ENCODE data around the gene XPO1.
"Not testable (repeated sequence)": the region's sequence is repeated elsewhere in the genome, so short reads cannot be mapped to it uniquely, and the experiment has no call there.

The XPO1 gene

DNA sequence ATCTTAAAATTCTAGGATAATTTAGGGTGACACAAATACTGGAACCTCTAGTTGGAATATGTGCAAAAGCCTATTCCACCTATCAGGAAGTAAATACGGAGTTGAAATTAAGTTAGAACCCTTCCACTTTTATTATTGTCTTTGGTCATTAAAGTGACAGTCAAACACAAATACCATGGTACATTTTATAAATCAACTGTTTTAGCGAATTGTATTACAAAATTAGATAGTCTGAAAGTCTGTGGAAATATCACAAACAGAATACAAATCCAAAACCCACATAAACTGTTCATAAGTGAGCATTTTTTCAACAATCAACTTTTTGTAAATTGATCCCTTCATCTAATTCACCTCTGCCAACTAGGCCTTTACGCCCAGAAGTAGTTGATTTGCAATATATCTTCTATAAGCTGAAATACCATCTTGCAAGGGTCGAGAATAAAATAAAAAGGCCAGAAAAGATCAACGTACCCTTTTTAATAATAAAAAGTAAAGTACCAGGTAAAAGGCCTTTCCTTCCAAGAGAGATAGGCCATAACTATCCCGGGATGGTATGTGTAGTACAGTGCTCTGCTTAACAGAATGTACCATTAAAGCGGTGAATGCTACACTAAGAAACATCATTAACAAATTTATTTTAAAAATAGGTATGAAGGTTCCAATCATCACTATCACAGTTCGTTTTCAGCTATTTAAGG is 68.6 kb downstream of the XPO1 start:
- no peak for DNase-seq (ENCODE audit: low read depth)

DNA sequence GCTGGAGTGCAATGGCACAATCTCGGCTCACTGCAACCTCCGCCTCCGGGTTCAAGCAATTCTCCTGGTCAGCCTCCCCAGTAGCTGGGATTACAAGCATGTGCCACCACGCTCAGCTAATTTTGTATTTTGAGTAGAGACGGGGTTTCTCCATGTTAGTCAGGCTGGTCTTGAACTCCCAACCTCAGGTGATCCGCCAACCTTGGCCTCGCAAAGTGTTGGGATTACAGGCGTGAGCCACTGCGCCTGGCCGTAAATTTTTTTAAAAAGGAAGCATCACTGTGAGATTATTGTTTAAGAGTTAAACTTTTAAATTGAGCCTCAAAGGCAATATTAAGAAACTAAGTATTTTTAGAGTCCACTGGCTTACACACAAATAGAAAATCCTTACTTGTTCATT is 69.9 kb downstream of the XPO1 start:
- not testable (repeated sequence) for DNase-seq (ENCODE audit: low read depth)

DNA sequence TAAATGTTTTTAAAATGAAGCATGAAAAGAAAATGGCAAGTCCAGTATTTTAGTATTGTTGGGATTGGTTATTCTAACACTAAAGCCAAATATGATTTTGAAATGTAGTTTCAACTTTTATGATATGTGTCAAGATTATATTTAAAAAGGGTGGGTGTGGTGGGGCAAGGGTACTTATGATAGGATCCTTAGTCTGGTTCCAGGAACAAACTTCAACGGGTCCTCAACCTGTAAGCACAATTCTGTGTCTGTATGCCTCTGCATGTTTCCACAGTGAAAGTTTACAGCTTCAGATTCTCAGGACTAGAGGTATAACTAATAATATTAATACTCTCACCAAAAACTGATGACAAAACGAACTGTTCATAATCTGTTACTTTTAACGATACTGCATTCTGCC is 73.1 kb downstream of the XPO1 start:
- DNase-seq (ENCODE audit: low read depth): no peak

DNA sequence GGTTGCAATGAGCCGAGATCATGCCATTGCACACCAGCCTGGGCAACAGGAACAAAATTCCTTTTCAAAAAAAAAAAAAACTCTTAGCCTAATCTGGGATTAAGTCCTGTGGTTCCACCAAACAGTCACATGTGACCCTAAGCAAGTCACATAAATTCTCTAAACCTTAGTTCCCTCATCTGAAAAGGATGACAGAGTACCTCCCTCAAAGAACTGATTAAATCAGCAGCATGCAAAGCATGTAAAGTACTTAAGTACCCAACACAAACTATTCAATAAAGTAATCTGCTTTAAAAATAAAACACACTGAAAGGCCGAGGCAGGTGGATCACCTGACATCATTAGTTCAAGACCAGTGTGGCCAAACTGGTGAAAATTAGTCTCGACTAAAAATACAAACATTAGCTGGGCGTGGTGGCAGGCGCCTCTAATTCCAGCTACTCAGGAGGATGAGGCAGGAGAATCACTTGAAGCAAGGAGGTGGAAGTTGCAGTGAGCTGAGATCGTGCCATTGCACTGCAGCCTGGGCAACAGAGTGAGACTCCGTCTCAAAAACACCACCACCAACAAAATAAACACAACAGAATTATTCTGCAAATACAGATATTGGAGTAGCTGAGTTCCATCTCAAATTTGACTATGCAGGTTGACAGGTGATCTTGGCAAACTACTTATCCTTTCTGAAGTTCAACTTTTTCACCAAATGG is 74.2 kb downstream of the XPO1 start:
- no peak for DNase-seq (ENCODE audit: low read depth)

DNA sequence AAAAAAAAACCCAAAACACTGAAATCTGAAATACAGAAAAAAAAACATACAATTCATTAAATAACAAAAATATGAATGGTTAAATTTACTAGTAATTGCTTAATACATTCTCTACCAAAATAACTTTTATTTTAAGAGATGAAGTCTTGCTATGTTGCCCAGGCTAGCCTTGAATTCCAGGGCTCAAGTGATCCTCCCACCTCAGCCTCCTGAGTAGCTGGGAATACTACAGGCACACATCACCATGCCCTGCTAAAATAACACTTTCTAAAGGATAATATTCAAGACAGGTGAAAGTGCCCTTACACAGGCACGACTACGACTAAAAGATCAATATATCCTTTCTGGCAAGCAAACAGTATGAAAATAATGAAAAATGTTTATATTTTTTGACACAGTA is 76.8 kb downstream of the XPO1 start:
- no peak for DNase-seq (ENCODE audit: low read depth)

DNA sequence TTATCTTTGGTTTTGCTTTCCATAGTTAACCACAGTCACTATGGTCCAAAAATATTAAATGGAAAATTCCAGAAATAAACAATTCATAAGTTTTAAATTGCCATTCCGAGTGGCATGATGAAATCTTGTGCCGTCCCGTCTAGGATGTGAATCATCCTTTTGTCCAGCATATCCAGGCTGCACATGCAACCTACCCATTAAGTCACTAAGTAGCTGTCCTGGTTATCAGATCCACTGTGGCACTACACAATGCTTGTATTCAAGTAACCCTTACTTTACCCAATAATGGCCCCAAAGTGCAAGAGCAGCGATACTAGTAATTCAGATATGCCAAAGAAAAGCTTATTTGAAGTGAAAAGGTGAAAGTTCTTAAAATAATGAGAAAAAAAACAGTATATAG is 78.0 kb downstream of the XPO1 start:
- DNase-seq (ENCODE audit: low read depth): no peak

DNA sequence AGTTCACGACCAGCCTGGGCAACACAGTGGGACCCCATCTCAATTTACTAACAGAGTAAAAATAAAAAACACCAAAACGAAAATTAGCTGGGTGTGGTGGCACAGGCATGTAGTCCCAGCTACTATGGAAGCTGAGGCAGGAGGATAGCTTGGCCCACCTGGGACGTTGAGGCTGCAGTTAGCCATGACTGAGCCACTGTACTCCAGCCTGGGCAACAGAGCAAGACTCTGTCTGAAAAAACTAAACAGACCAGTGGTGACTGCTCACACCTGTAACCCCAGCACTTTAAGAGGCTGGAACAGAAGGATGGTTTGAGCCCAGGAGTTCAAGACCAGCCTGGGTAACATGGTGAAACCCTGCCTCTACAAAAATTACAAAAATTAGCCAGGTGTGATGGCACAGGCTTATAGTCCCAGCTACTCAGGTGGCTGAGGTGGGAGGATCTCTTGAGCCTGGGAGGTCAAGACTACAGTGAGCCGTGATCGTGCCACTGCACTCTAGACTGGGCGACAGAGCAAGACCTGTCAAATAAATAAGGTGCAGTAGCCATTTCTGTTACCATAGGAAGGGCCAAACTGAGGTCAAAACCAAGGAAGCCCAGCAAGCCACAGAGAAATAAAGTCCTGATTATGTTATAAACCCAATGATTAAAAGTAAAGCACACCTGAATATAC is 81.3 kb downstream of the XPO1 start:
- DNase-seq (ENCODE audit: low read depth): no peak

DNA sequence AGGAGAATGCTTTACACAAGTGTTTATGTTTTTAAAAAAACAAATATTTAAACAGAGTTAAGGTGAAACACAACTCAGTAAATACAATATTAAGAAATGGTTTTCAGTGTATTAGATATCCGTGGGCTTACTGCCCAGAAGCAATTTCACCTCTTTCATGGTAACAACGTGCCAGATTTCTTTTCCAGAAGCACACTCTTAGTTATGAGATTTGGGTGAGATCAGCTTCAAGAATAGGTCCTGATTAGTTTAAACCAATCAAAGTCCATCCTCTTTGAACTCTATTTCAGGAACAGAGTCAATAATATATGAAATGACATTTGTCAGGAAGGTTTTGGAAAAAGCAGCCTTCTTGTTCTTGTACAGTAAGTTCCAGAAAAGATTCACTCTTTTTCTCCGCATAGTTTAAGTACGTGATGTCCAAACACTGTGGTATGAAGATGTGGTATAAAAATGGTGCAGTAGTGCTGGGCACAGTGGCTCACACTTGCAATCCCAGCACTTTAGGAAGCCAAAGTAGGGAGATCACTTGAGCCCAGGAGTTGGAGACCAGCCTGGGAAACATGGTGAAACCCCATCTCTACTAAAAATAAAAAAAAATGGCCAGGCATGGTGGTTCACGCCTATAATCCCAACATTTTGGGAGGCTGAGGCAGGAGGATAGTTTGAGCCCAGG is 81.9 kb downstream of the XPO1 start:
- no peak for DNase-seq (ENCODE audit: low read depth)

DNA sequence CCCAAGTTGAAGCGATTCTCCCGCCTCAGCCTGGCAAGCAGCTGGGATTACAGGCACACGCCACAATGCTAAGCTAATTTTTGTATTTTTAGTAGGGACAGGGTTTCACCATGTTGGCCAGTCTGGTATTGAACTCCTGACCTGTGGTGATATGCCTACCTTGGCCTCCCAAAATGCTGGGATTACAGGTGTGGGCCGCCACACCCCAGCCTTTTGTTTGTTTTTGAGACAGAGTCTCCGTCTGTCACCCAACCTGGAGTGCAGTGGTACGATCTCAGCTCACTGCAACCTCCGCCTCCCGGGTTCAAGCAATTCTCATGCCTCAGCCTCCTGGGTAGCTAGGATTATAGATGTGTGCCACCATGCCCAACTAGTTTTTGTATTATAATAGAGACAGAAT is 83.2 kb downstream of the XPO1 start:
- not testable (repeated sequence) for DNase-seq (ENCODE audit: low read depth)

DNA sequence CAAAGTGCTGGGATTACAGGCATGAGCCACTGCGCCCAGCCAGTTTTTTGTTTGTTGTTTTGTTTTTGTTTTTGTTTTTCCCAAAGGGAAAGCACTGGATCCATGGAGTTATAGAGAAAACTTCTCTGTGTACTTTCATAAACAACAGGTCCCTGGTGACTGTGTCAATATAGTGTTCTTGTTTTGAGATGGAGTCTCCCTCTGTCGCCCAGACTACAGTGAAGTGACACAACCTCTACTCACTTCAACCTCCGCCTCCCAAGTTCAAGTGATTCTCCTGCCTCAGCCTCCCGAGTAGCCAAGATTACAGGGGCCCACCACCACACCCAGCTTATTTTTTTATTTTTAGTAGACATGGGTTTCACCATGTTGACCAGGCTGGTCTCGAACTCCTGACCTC is 83.8 kb downstream of the XPO1 start:
- no peak for DNase-seq (ENCODE audit: low read depth)

DNA sequence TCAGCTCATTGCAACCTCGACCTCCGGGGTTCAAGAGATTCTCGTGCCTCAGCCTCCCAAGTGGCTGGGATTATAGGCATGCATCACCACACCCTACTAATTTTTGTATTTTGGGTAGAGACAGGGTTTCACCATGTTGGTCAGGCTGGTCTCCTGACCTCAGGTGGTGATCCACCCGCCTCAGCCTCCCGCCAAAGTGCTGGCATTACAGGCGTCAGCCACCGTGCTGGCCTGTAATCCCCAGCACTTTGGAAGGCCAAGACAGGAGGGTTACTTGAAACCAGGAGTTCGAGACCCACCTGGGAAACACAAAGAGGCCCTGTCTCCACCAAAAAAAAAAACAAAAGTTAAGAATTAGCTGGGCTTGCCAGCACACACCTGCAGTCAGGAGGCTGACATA is 85.8 kb downstream of the XPO1 start:
- no peak for DNase-seq (ENCODE audit: low read depth)

DNA sequence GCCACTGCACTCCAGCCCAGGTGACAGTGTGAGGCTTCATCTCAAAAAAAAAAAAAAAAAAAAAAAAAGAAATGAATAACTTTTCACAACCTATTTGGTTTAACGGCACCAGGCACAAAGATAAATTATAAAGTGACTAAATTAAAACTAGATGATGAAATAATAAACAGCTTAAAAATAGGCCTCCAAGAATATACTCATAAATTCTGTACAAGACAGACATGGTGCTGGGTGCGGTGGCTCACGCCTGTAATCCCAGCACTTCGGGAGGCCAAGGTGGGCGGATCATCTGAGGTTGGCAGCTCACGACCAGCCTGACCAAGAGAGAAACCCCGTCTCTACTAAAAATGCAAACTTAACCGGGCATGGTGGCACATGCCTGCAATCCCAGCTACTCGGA is 87.0 kb downstream of the XPO1 start:
- DNase-seq (ENCODE audit: low read depth): no peak

DNA sequence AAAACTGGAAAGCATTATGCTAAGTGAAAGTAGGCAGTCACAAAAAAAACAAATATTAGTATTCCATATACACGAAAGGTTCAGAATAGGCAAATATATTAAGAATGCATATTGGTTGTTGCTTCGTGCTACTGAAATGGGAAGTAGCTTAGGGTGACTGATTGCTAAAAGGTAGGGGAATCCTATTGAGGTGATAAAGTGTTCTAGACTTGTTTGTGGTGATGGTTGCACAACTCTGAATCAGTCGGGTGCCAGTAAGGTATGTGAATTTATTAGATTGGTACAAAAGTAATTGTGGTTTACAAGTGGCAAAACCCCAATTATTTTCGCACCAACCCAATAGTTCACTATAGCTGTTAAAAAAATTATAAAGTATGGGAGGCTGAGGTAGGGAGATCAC is 88.0 kb downstream of the XPO1 start:
- DNase-seq (ENCODE audit: low read depth): no peak

DNA sequence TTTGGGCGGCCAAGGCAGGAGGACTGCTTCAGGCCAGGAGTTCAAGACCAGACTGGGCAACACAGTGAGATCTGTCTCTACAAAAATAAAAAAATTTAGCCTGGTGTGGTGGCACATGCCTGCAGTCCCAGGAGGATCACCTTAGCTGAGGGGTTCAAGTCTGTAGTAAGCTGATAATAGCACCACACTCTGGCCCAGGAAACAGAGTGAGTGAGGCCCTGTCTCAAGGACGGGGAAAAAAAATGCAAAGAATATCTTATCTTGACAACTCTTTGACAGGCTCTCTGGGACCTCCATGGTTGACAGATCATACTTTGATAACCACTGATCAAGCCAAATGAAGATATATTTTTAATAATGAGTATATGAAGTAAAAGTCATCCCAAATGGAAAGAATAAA is 89.9 kb downstream of the XPO1 start:
- DNase-seq (ENCODE audit: low read depth): no peak

DNA sequence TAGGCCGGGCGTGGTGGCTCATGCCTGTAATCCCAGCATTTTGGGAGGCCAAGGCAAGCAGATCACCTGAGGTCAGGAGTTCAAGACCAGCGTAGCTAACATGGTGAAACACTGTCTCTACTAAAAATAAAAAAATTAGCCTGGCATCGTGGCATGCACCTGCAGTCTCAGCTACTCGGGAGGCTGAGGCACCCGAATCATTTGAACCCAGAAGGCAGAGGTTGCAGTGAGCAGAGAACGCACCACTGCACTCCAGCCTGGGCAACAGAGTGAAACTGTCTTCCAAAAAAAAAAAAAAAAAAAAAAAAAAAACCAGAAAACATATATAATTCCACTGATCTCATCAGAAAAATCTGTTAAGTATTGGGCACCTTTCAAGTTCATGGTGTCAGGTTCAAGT is 91.2 kb downstream of the XPO1 start:
- not testable (repeated sequence) for DNase-seq (ENCODE audit: low read depth)

DNA sequence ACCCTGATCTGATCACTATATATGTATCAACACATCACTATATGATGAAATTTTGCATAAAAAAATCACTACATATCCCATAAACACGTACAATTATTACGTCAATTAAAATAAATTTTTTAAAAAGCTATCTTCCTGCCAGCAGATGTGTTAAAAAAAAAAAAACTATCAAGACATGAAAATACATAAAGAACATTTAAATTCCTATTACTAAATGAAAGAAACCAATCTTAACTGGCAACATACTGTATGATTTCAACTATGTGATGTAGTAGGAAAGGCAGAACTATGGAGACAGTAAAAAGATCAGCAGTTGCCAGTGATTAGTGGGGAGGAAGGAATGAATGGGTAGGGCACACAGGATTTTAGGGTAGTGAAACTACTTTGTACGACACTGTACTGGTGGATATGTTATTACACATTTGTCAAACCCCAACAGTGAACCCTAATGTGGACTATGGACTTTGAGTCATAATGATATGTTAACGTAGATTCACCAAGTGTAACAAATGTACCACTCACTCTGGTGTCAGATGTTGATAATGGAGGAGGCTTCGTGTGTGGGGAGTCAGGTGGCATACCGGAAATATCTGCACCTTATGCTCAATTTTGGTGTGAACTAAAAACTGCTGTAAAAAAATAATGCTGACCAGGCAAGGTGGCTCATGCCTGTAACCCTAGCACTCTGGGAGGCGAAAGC is 94.7 kb downstream of the XPO1 start:
- no peak for DNase-seq (ENCODE audit: low read depth)

DNA sequence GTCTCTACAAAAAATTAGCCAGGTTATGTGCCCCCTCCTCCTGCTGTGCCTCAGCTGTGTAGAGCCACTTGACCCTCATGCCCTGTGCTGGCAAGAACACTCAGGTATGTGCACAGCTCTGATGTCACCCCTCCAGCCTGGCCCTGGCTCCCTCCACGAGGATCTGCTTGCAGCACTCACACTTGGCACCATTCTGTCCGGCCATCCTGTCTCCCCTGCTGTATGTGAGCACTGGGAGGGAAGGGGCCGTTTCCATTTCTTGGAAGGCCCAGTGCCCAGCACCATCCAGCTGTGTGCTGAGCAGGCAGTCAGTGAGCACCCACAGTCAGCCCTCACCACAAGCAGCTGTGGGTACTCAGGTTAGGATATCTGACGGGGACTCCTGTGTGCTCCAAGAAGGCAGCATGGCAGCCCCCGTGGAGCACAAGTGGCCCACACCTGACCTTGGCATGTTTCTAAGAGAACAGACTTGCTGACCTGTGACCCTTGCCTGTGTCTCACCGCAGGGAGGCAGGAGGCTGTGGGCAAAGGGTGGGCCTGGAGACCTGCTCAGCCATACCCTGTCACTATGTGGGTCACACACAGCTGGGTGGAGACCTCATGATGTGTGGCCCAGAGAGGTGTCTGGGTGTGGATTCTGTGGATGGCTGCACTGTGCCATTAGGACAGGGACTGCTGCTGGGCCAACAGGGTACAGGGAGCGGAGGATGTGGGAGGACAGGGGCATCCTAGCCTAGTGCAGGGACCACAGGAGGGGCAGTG is 98.7 kb downstream of the XPO1 start:
- DNase-seq (ENCODE audit: low read depth): no peak

DNA sequence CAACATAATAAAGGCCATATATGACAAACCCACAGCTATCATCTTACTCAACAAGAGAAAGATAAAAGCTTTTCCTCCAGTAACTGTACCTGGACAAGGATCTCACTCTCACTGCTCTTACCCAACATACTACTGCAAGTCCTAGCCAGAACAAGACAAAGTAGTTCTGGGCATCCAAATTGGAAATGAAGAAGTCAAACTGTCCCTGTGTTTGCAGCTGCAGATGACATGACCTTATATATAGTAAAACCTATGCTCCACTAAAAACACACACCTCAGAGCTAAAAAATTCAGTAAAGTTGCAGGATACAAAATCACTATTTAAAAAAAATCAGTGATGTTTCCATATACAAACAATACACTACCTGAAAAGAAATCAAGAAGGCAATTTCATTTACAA is 99.5 kb downstream of the XPO1 start:
- DNase-seq (ENCODE audit: low read depth): no peak

DNA sequence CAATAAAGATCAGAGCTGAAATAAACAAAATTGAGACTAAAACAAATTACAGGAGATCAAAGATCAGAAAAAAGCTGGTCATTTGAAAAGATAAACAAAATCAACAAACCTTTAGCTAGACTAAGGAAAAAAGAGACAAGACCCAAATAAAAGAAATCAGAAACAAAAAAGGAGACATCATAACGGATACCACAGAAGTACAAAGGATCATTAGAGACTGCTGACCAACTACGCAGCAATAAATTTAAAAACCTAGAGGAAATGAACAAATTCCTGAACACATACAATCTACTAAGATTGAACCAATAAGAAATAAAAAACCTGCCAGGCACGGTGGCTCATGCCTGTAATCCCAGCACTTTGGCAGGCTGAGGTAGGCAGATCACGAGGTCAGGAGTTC is 101.0 kb downstream of the XPO1 start:
- no peak for DNase-seq (ENCODE audit: low read depth)

DNA sequence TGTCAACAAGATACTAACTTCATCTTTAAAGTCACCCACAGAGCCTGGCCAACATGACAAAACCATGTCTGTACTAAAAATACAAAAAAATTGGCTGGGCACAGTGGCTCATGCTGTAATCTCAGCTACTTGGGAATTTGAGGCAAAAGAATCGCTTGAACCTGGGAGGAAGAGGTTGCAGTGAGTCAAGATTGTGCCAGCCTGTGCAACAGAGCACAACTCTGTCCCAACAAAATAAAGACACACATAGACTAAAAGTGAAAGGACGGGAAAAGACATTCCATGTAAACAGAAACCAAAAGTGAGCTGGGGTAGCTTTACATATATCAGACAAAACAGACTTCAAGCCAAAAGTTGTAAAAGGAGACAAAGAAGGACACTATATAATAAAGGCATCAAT is 102.1 kb downstream of the XPO1 start:
- no peak for DNase-seq (ENCODE audit: low read depth)

DNA sequence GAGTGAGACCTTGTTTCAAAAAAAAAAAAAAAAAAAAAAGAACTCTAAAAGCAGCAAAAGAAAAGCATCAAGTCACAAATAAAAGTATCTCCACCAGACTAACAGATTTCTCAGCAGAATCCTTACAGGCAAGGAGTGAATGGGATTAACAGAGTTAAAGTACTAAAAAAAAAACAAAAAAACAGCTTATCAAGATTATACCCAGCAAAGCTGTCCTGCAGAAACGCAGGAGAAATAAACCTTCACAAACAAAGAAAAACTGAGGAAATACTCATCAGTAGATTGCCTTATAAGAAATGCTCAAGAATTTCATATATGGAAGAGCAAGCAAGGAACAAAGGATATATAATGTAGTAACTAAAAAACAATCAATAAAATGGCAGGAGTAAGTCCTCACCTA is 102.9 kb downstream of the XPO1 start:
- DNase-seq (ENCODE audit: low read depth): no peak

DNA sequence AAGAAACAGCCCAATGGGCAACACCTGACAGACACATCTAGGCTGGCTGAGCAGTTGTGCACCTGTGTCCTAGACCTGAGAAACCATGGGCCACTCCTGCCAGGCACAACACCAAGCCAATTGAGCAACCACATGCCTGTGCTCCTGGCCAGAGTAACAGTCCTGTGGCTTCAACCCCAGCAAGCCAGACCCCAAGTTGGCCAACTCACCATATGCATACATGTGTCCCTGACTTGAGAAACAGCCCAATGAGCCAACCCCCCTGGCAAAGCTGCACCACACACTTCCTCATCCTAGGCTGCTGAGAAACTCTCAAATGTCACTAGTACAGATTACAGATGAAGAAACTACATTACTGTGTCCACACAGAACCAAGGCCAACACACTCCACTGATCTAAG is 103.8 kb downstream of the XPO1 start:
- DNase-seq (ENCODE audit: low read depth): no peak
